Astrocyte (in vitro differentiated cells and primary cell): ENCODE data around the gene CHMP6. TPM values are rescaled to one million over a fixed set of nuclear protein-coding genes. Genes with fewer than 3 reads are reported as not detected.

Experiments
- DNase-seq: peaks from one replicate; pipeline ENCODE4 v3.0.0-alpha.2; 2010; ENCODE audit warnings: low read depth
- FAIRE-seq: peaks from 2 replicates; lab custom pipeline; 2011; peaks lifted over from hg19 to GRCh38; lab: Jason Lieb, UNC
- H2AFZ ChIP-seq: 2 replicates; pipeline ENCODE4 v1.6.0; 2012; ENCODE audit warnings: low read depth, low read length, inconsistent platforms
- H3K27ac ChIP-seq: 2 replicates; pipeline ENCODE4 v1.5.1; 2011; ENCODE audit warnings: low read depth, low read length, inconsistent platforms
- H3K27me3 ChIP-seq: 2 replicates; pipeline ENCODE4 v1.6.0; 2011; ENCODE audit warnings: low read length, inconsistent platforms; ENCODE audit not compliant: insufficient read depth
- H3K36me3 ChIP-seq: 2 replicates; pipeline ENCODE4 v1.5.1; 2011; ENCODE audit warnings: low read length, inconsistent platforms; ENCODE audit not compliant: insufficient read depth
- H3K4me1 ChIP-seq: 2 replicates; pipeline ENCODE4 v1.5.1; 2011; ENCODE audit warnings: low read length, inconsistent platforms; ENCODE audit not compliant: insufficient read depth
- H3K4me2 ChIP-seq: 2 replicates; pipeline ENCODE4 v1.6.0; 2012; ENCODE audit warnings: low read length, inconsistent platforms
- H3K4me3 ChIP-seq: 2 replicates; pipeline ENCODE4 v1.5.1; 2011; ENCODE audit warnings: low read depth, mild to moderate bottlenecking, low read length, inconsistent platforms; ENCODE audit not compliant: insufficient read depth
- H3K79me2 ChIP-seq: 2 replicates; pipeline ENCODE4 v1.6.0; 2012; ENCODE audit warnings: mild to moderate bottlenecking, low read length, inconsistent platforms; ENCODE audit not compliant: insufficient read depth
- H3K9ac ChIP-seq: 2 replicates; pipeline ENCODE4 v1.6.0; 2012; ENCODE audit warnings: mild to moderate bottlenecking, low read length, inconsistent platforms
- H3K9me3 ChIP-seq: 2 replicates; pipeline ENCODE4 v1.5.1; 2012; ENCODE audit warnings: low read depth, mild to moderate bottlenecking, low read length, inconsistent platforms; ENCODE audit not compliant: insufficient read depth
- H4K20me1 ChIP-seq: 2 replicates; pipeline ENCODE4 v1.6.0; 2012; ENCODE audit warnings: low read length, inconsistent platforms; ENCODE audit not compliant: insufficient read depth
- H3K27ac Mint-ChIP-seq: one replicate; pipeline ENCODE4 v1.8.0; 2021; ENCODE audit warnings: mild to moderate bottlenecking, mixed read lengths; ENCODE audit not compliant: unreplicated experiment
- H3K27me3 Mint-ChIP-seq: one replicate; pipeline ENCODE4 v1.8.0; 2021; ENCODE audit warnings: low read depth, mixed read lengths; ENCODE audit not compliant: unreplicated experiment
- H3K36me3 Mint-ChIP-seq: one replicate; pipeline ENCODE4 v1.8.0; 2021; ENCODE audit warnings: low read depth, mixed read lengths; ENCODE audit not compliant: unreplicated experiment
- H3K4me1 Mint-ChIP-seq: one replicate; pipeline ENCODE4 v1.8.0; 2021; ENCODE audit warnings: low read depth, mixed read lengths; ENCODE audit not compliant: unreplicated experiment
- H3K4me3 Mint-ChIP-seq: one replicate; pipeline ENCODE4 v1.8.0; 2021; ENCODE audit warnings: mild to moderate bottlenecking, moderate library complexity, mixed read lengths; ENCODE audit not compliant: unreplicated experiment
- H3K9me3 Mint-ChIP-seq: one replicate; pipeline ENCODE4 v1.8.0; 2021; ENCODE audit warnings: mild to moderate bottlenecking, mixed read lengths; ENCODE audit not compliant: unreplicated experiment
- CTCF ChIP-seq: IDR thresholded peaks from 2 replicates; pipeline ENCODE4 v1.5.1; 2011; ENCODE audit warnings: low read depth, mild to moderate bottlenecking, inconsistent platforms, low read length, moderate library complexity; ENCODE audit not compliant: insufficient read depth
- EZH2 ChIP-seq: IDR thresholded peaks from 2 replicates; pipeline ENCODE4 v1.6.1; 2012; ENCODE audit warnings: mild to moderate bottlenecking, low read length, inconsistent platforms; ENCODE audit not compliant: insufficient read depth
- total RNA-seq: library from RNA; stranded (reverse); gene quantifications from 2 replicates; pipeline ENCODE4 v1.2.1, GENCODE V29; 2021

Gene CHMP6
- total RNA-seq, 1 donor from 2014 or later = 19.0 TPM

DNA sequence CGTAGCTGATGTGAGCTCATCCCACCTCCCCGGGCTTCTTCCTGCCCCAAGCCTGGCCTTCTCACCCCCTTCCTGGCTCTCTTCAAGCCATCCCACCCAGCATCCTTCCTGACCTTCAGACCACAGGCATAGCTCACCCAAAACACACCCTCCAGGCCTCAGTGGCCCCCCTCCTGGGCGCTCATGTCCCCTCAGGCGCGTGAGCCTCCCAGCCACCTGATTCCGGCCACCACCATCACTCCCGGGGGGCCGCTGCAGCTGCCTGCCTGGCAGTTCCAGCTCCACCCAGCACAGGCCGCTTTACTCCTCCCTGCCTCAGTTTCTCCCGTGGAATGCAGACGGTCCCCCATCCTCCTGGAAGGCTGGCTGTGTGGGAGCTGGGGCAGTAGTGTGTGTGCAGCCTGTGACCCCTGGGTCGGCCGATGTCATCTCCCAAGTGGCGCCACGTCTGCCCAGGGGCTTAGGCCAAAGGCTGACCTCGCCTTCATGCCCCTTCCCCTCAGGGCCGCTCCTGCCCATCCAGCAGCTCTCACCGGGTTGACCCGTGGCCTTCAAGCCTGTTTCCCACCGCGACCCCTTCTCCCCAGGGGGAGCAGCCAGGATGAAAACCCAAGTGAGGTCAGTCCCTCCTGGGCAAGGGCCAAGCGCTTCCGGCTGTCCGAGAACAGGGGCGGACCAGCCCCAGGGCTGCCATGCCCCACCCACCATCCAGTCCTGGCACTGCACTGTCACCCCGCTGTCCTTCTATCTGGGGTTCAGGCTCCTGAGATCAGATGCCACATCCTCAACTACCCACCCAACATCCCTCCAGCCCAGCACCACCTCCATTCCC is 11.9 kb upstream of the CHMP6 start:
- no peak for FAIRE-seq
- Histone ChIP-seq H3K4me1 (peaks cover 21% of the 10 kb centered on the region), H4K20me1 (no peaks in the 10 kb centered on the region), H3K4me3 (no peak overlapping the region), H3K27ac (no peak overlapping the region), H3K36me3 (no peaks in the 10 kb centered on the region), H3K9me3 (peaks cover 3% of the 10 kb centered on the region), H3K27me3 (no peaks in the 10 kb centered on the region), H3K9ac (no peak overlapping the region), H2AFZ (no peak overlapping the region), H3K79me2 (no peaks in the 10 kb centered on the region), H3K4me2 (no peak overlapping the region)
- no peak for TF ChIP-seq EZH2
- no peak for TF ChIP-seq CTCF
- Mint-ChIP-seq H3K36me3 (no peaks in the 10 kb centered on the region), H3K27me3 (peaks cover 5% of the 10 kb centered on the region), H3K27ac (peak overlapping the region; percentile 47), H3K4me1 (peaks cover 8% of the 10 kb centered on the region), H3K9me3 (no peaks in the 10 kb centered on the region), H3K4me3 (no peak overlapping the region)
- no peak for DNase-seq

- no peaks in the 10 kb centered on the region for H3K27me3 ChIP-seq
These were observed 11.1 kb upstream of the CHMP6 start for GRCh38 chr17:80980397-80981061.

More at GRCh38 chr17:80980397-80981061, 11.1 kb upstream of the CHMP6 start:
- Mint-ChIP-seq H3K9me3 (no peaks in the 10 kb centered on the region), H3K36me3 (no peaks in the 10 kb centered on the region), H3K27me3 (peaks cover 5% of the 10 kb centered on the region), H3K4me3 (peak overlapping the region; percentile 75), H3K27ac (no peak overlapping the region), H3K4me1 (peaks cover 10% of the 10 kb centered on the region)
- FAIRE-seq (no peak), DNase-seq (peak; percentile 51)
- Histone ChIP-seq H3K4me1 (peaks cover 28% of the 10 kb centered on the region), H2AFZ (no peak overlapping the region), H3K4me2 (peak overlapping the region; percentile 63), H3K27ac (no peak overlapping the region), H4K20me1 (no peaks in the 10 kb centered on the region), H3K36me3 (no peaks in the 10 kb centered on the region), H3K9ac (peak overlapping the region; percentile 24), H3K9me3 (peaks cover 3% of the 10 kb centered on the region), H3K79me2 (no peaks in the 10 kb centered on the region), H3K4me3 (no peak overlapping the region)
- TF ChIP-seq CTCF (no peak), EZH2 (no peak)
